HG03565 (cell line): ENCODE data around the gene GABPB1.

Experiments
- ATAC-seq: cut with Tn5 transposase; IDR thresholded peaks from one replicate; pipeline ENCODE4 v1.9.1; 2021; ENCODE audit warnings: mild to moderate bottlenecking, moderate library complexity; ENCODE audit not compliant: unreplicated experiment

GABPB1 gene

GRCh38 chr15:50280271-50280670 lies 74.7 kb downstream of the GABPB1 start:
- ATAC-seq, result no peak

- no peak for ATAC-seq
These were observed 76.5 kb downstream of the GABPB1 start for GRCh38 chr15:50278496-50278895.

- no peak for ATAC-seq
These were observed 77.6 kb downstream of the GABPB1 start for GRCh38 chr15:50277370-50277769.

- no peak for ATAC-seq
These were observed 79.1 kb downstream of the GABPB1 start for GRCh38 chr15:50275908-50276307.

- no peak for ATAC-seq
These were observed 79.9 kb downstream of the GABPB1 start for GRCh38 chr15:50275091-50275490.

GRCh38 chr15:50267577-50267976 lies 87.4 kb downstream of the GABPB1 start:
- no peak for ATAC-seq

- ATAC-seq, result no peak
These were observed 89.4 kb downstream of the GABPB1 start, which contains the start of gene HDC for GRCh38 chr15:50265620-50266019. Gene HDC, minus strand, starts transcription at chr15:50265726. Its CDS starts 103 bp downstream, at chr15:50265623.

GRCh38 chr15:50262533-50262932 lies 92.5 kb downstream of the GABPB1 start:
- no peak for ATAC-seq

GRCh38 chr15:50261981-50262380 lies 93.0 kb downstream of the GABPB1 start:
- ATAC-seq, result no peak

- ATAC-seq, result peak; percentile 53
These were observed 94.0 kb downstream of the GABPB1 start for GRCh38 chr15:50260969-50261496.

- no peak for ATAC-seq
These were observed 95.7 kb downstream of the GABPB1 start for GRCh38 chr15:50259276-50259675.

GRCh38 chr15:50257924-50258323 lies 97.1 kb downstream of the GABPB1 start:
- ATAC-seq, result no peak

GRCh38 chr15:50257332-50257731 lies 97.7 kb downstream of the GABPB1 start:
- ATAC-seq, result no peak

GRCh38 chr15:50256188-50257041 lies 98.6 kb downstream of the GABPB1 start:
- no peak for ATAC-seq

GRCh38 chr15:50252556-50252955 lies 102.4 kb downstream of the GABPB1 start:
- no peak for ATAC-seq

- no peak for ATAC-seq
These were observed 103.3 kb downstream of the GABPB1 start for GRCh38 chr15:50251638-50252182.

- no peak for ATAC-seq
These were observed 104.1 kb downstream of the GABPB1 start for GRCh38 chr15:50250760-50251394.

GRCh38 chr15:50249704-50250103 lies 105.3 kb downstream of the GABPB1 start:
- ATAC-seq, result no peak

- ATAC-seq, result no peak
These were observed 105.9 kb downstream of the GABPB1 start for GRCh38 chr15:50248994-50249582.

GRCh38 chr15:50247819-50248655 lies 107.0 kb downstream of the GABPB1 start:
- ATAC-seq, result peak; percentile 88
